H1 (cell line): ENCODE results near the gene OSTN. TPM values are rescaled to one million over a fixed set of nuclear protein-coding genes. Genes with fewer than 3 reads are reported as not detected.

Experiments
- CTCF ChIA-PET: fragments of 300-600 bp; sonication (Branson Sonifier 250); formaldehyde crosslinking; loops from one replicate; lab custom pipeline; 2021; ENCODE audit not compliant: partially characterized antibody; lab: Charles Lee
- POLR2A ChIA-PET: fragments of 300-600 bp; sonication (Branson Sonifier 250); formaldehyde crosslinking; loops from one replicate; lab custom pipeline; 2021; ENCODE audit warnings: inconsistent platforms; ENCODE audit not compliant: partially characterized antibody; lab: Charles Lee
- DNase-seq, 2 experiments: peaks; one replicate each; pipeline versions ENCODE4 v3.0.0 to v3.0.0-alpha.2; 2010 to 2022; ENCODE audit warnings: low spot score in 2 of 2, low read depth in 1 of 2, mixed read lengths in 1 of 2
- FAIRE-seq: peaks from 2 replicates; lab custom pipeline; 2011; peaks lifted over from hg19 to GRCh38; lab: Jason Lieb, UNC
- H2AFZ ChIP-seq: 2 replicates; pipeline ENCODE4 v1.8.1; 2012; ENCODE audit warnings: low read length, inconsistent platforms
- H2AK5ac ChIP-seq: 2 replicates; pipeline ENCODE4 v1.6.1; 2013; ENCODE audit warnings: low read depth, low read length
- H2BK120ac ChIP-seq: replicated peaks from 2 replicates; pipeline ENCODE3; 2013; ENCODE audit warnings: low read depth, low read length, inconsistent platforms
- H2BK12ac ChIP-seq: 2 replicates; pipeline ENCODE4 v1.6.1; 2013; ENCODE audit warnings: low read depth, low read length
- H2BK15ac ChIP-seq: 2 replicates; pipeline ENCODE4 v1.6.1; 2013; ENCODE audit warnings: low read length
- H2BK20ac ChIP-seq: 2 replicates; pipeline ENCODE4 v1.6.1; 2013; ENCODE audit warnings: low read length
- H2BK5ac ChIP-seq: 2 replicates; pipeline ENCODE4 v1.6.1; 2013; ENCODE audit warnings: low read depth, low read length
- H3K14ac ChIP-seq: 2 replicates; pipeline ENCODE4 v1.6.1; 2013; ENCODE audit warnings: inconsistent platforms; ENCODE audit not compliant: insufficient read length
- H3K18ac ChIP-seq: 2 replicates; pipeline ENCODE4 v1.6.1; 2013; ENCODE audit warnings: low read length; ENCODE audit errors: extremely low read depth
- H3K23ac ChIP-seq: 2 replicates; pipeline ENCODE4 v1.6.1; 2013; ENCODE audit warnings: inconsistent platforms; ENCODE audit not compliant: insufficient read length
- H3K23me2 ChIP-seq: 2 replicates; pipeline ENCODE4 v1.6.1; 2013; ENCODE audit warnings: low read depth, low read length
- H3K27ac ChIP-seq: 2 replicates; pipeline ENCODE4 v1.6.1; 2011; ENCODE audit warnings: low read depth, low read length, inconsistent platforms
- H3K27me3 ChIP-seq, 4 experiments: replicated peaks in 1 of 4; 1 replicate in 1 of 4; 2 replicates in 3 of 4; pipeline versions ENCODE4 v1.6.1 to v1.8.1; 2011 to 2013; ENCODE audit warnings: low read length in 3 of 4, mild to moderate bottlenecking in 3 of 4, inconsistent platforms in 2 of 4, mixed read lengths in 2 of 4, moderate library complexity in 1 of 4; ENCODE audit not compliant: control insufficient read depth in 3 of 4, insufficient read depth in 3 of 4; ENCODE audit errors: extremely low read depth in 1 of 4
- H3K36me3 ChIP-seq, 4 experiments: 2 replicates each; pipeline versions ENCODE4 v1.6.1 to v1.8.1; 2011 to 2013; ENCODE audit warnings: mild to moderate bottlenecking in 4 of 4, low read length in 3 of 4, moderate library complexity in 2 of 4, control low read depth in 1 of 4, inconsistent platforms in 1 of 4; ENCODE audit not compliant: insufficient read depth in 4 of 4, control insufficient read depth in 2 of 4
- H3K4ac ChIP-seq: replicated peaks from 2 replicates; pipeline ENCODE3; 2013; ENCODE audit warnings: low read length, low read depth, mixed read lengths, inconsistent platforms; ENCODE audit not compliant: insufficient read length
- H3K4me1 ChIP-seq, 4 experiments: replicated peaks in 1 of 4; 1 replicate in 1 of 4; 2 replicates in 3 of 4; pipeline versions ENCODE4 v1.6.1 to v1.8.1; 2011 to 2013; ENCODE audit warnings: low read length in 3 of 4, inconsistent platforms in 2 of 4, mixed read lengths in 1 of 4; ENCODE audit not compliant: insufficient read depth in 4 of 4, control insufficient read depth in 3 of 4
- H3K4me2 ChIP-seq, 2 experiments: 2 replicates each; pipeline versions ENCODE4 v1.6.1 to v1.8.1; 2011 to 2013; ENCODE audit warnings: low read depth in 2 of 2, low read length in 2 of 2, control low read depth in 1 of 2, inconsistent platforms in 1 of 2, mild to moderate bottlenecking in 1 of 2; ENCODE audit not compliant: insufficient read depth in 1 of 2
- H3K4me3 ChIP-seq, 4 experiments: fragments of 200-600, 300-600 bp in 1 of 4; sonication (generic), shearing (Covaris generic), sonication (Bioruptor Twin) in 1 of 4; 2 replicates each; pipeline versions ENCODE4 v1.5.1 to v1.8.1; 2011 to 2016; ENCODE audit warnings: low read length in 4 of 4, low read depth in 3 of 4, control low read depth in 2 of 4, inconsistent platforms in 2 of 4, mild to moderate bottlenecking in 2 of 4, mixed read lengths in 1 of 4, moderate library complexity in 1 of 4; ENCODE audit not compliant: insufficient read depth in 2 of 4; ENCODE audit errors: extremely low read depth in 1 of 4
- H3K56ac ChIP-seq: replicated peaks from 2 replicates; pipeline ENCODE3; 2013; ENCODE audit warnings: low read depth, mild to moderate bottlenecking, mixed read lengths, low read length, inconsistent platforms; ENCODE audit not compliant: insufficient read length
- H3K79me1 ChIP-seq: 2 replicates; pipeline ENCODE4 v1.6.1; 2013; ENCODE audit warnings: low read depth, low read length, control low read depth
- H3K79me2 ChIP-seq, 2 experiments: 2 replicates each; pipeline versions ENCODE4 v1.6.1 to v1.8.1; 2012 to 2013; ENCODE audit warnings: low read length in 2 of 2, mild to moderate bottlenecking in 2 of 2, inconsistent platforms in 1 of 2; ENCODE audit not compliant: insufficient read depth in 2 of 2, control insufficient read depth in 1 of 2
- H3K9ac ChIP-seq, 4 experiments: replicated peaks in 1 of 4; 1 replicate in 1 of 4; 2 replicates in 3 of 4; pipeline versions ENCODE4 v1.6.1 to v1.8.1; 2011 to 2013; ENCODE audit warnings: low read depth in 3 of 4, low read length in 3 of 4, control low read depth in 2 of 4, mild to moderate bottlenecking in 2 of 4, moderate library complexity in 2 of 4, inconsistent platforms in 1 of 4; ENCODE audit errors: extremely low read depth in 1 of 4
- H3K9me3 ChIP-seq, 2 experiments: 2 replicates each; pipeline versions ENCODE4 v1.6.1 to v1.8.1; 2012 to 2013; ENCODE audit warnings: mild to moderate bottlenecking in 2 of 2, moderate library complexity in 2 of 2, control low read depth in 1 of 2, inconsistent platforms in 1 of 2, low read depth in 1 of 2, low read length in 1 of 2, mixed read lengths in 1 of 2; ENCODE audit not compliant: insufficient read depth in 2 of 2
- H4K20me1 ChIP-seq, 2 experiments: replicated peaks in 1 of 2; 2 replicates each; pipeline versions ENCODE3 to v1.8.1; 2011 to 2013; ENCODE audit warnings: inconsistent platforms in 2 of 2, low read length in 2 of 2, mild to moderate bottlenecking in 1 of 2; ENCODE audit not compliant: insufficient read depth in 2 of 2, control insufficient read depth in 1 of 2
- H4K5ac ChIP-seq: 2 replicates; pipeline ENCODE4 v1.6.1; 2013; ENCODE audit warnings: low read length, low read depth, mixed read lengths, inconsistent platforms; ENCODE audit not compliant: insufficient read length
- H4K8ac ChIP-seq: 2 replicates; pipeline ENCODE4 v1.8.0; 2013; ENCODE audit warnings: mild to moderate bottlenecking, moderate library complexity, low read length, inconsistent platforms; ENCODE audit not compliant: insufficient read depth; ENCODE audit errors: extremely low read depth
- H4K91ac ChIP-seq: replicated peaks from 2 replicates; pipeline ENCODE3; 2013; ENCODE audit warnings: low read length, mixed read lengths, inconsistent platforms; ENCODE audit not compliant: insufficient read length
- ATF3 ChIP-seq: IDR thresholded peaks from 2 replicates; pipeline ENCODE4 v1.6.1; 2011; ENCODE audit warnings: low read depth, mild to moderate bottlenecking, low read length; ENCODE audit not compliant: insufficient read depth
- BCL11A ChIP-seq, 2 experiments: IDR thresholded peaks; one replicate each; pipeline ENCODE4 v1.6.1; 2011; ENCODE audit warnings: low read depth in 2 of 2, low read length in 2 of 2, mild to moderate bottlenecking in 2 of 2
- CBX5 ChIP-seq: fragments of 300-800, 300-1000 bp; sonication (generic); IDR thresholded peaks from 2 replicates; pipeline ENCODE4 v1.7.1; 2016; ENCODE audit warnings: antibody characterized with exemption, low read length, low read depth
- CHD2 ChIP-seq: IDR thresholded peaks from 2 replicates; pipeline ENCODE4 v1.6.1; 2012; ENCODE audit warnings: low read length, improper control_type of control experiment
- CREB1 ChIP-seq: IDR thresholded peaks from 2 replicates; pipeline ENCODE4 v1.6.1; 2012; ENCODE audit warnings: inconsistent platforms
- E2F6 ChIP-seq: IDR thresholded peaks from 2 replicates; pipeline ENCODE4 v1.6.1; 2012; ENCODE audit warnings: inconsistent platforms
- EGR1 ChIP-seq: IDR thresholded peaks from 2 replicates; pipeline ENCODE4 v1.6.1; 2011; ENCODE audit warnings: low read depth, low read length, borderline replicate concordance
- FOSL1 ChIP-seq: IDR thresholded peaks from 2 replicates; pipeline ENCODE4 v1.6.1; 2011; ENCODE audit warnings: mild to moderate bottlenecking, low read depth, low read length, moderate library complexity; ENCODE audit not compliant: insufficient read depth
- KDM1A ChIP-seq: fragments of 200-600, 300-600 bp; sonication (generic); IDR thresholded peaks from 2 replicates; pipeline ENCODE4 v1.7.1; 2016; ENCODE audit warnings: mild to moderate bottlenecking, low read length, borderline replicate concordance
- KDM5A ChIP-seq: fragments of 200-600 bp; IDR thresholded peaks from 2 replicates; pipeline ENCODE4 v1.7.1; 2012; ENCODE audit warnings: mild to moderate bottlenecking, low read length, inconsistent platforms, mixed read lengths
- POLR2A ChIP-seq, 2 experiments: IDR thresholded peaks; 1 replicate in 1 of 2; 2 replicates in 1 of 2; pipeline ENCODE4 v1.6.1; 2011; ENCODE audit warnings: low read depth in 2 of 2, low read length in 2 of 2, mild to moderate bottlenecking in 2 of 2; ENCODE audit errors: control extremely low read depth in 1 of 2
- RFX5 ChIP-seq: IDR thresholded peaks from 2 replicates; pipeline ENCODE4 v1.6.1; 2011; ENCODE audit warnings: low read depth, low read length, improper control_type of control experiment, borderline replicate concordance
- SAP30 ChIP-seq: fragments of 300-600 bp; sonication (generic); IDR thresholded peaks from 2 replicates; pipeline ENCODE4 v1.7.1; 2012; ENCODE audit warnings: low read length, moderate library complexity, mild to moderate bottlenecking, inconsistent platforms; ENCODE audit not compliant: insufficient read depth, insufficient replicate concordance
- SIRT6 ChIP-seq: IDR thresholded peaks from one replicate; pipeline ENCODE4 v1.7.1; 2012; ENCODE audit warnings: low read length, inconsistent platforms
- SP2 ChIP-seq: IDR thresholded peaks from 2 replicates; pipeline ENCODE4 v1.6.1; 2012; ENCODE audit warnings: mild to moderate bottlenecking, low read length, inconsistent platforms
- TAF1 ChIP-seq: IDR thresholded peaks from 2 replicates; pipeline ENCODE4 v1.6.1; 2011; ENCODE audit warnings: mild to moderate bottlenecking, low read depth, low read length
- polyA plus RNA-seq, 7 experiments: library from polyadenylated mRNA; depleted of rRNA in 3 of 7; stranded (reverse) in 5 of 7; unstranded in 2 of 7; fragments of >200 nt in 5 of 7; fragments of 200-250 nt in 2 of 7; gene quantifications; 1 replicate in 5 of 7; 2 replicates in 1 of 7; 4 replicates in 1 of 7; pipeline versions ENCODE4 v1.2.1 to v1.2.3, GENCODE V29; 2011 to 2013; ENCODE audit warnings: missing spikeins in 2 of 7, mixed read lengths in 2 of 7
- total RNA-seq: library from RNA; stranded (reverse); fragmentation: NEBNext Ultra II Directional; extraction: Animal tissue kit (Norgen Biotek cat#: 25700); gene quantifications from 2 replicates; pipeline ENCODE4 v1.2.1, GENCODE V29; 2021

The OSTN gene
- total and polyA plus RNA-seq, 2 of the 8 experiments (the other 6 are each of a cell fraction or from before 2014, with no cell fraction given), result not detected

- no peak overlapping the region for H3K4me3 ChIP-seq
- ChIA-PET POLR2A (no interaction called here), CTCF (interaction anchor here (1.0 kb wide), 1 partner anchor 11 kb away, joined by 3 read pairs; no protein-coding TSS in a partner anchor)
- no peak for TF ChIP-seq RFX5
- TF ChIP-seq SIRT6, result no peak
- TF ChIP-seq SP2, result no peak
- TF ChIP-seq CREB1, result no peak
- TF ChIP-seq ATF3, result no peak
- no peak for TF ChIP-seq EGR1
- TF ChIP-seq CHD2, result no peak
- no peak for TF ChIP-seq FOSL1
- no peak for TF ChIP-seq BCL11A (IDR thresholded peaks at IDR 0.05; ENCODE audit: low read depth in 2 of 2, low read length in 2 of 2)
- no peak for TF ChIP-seq CBX5
- no peak for TF ChIP-seq E2F6
- TF ChIP-seq KDM1A, result no peak
- TF ChIP-seq TAF1, result no peak
- no peak for TF ChIP-seq POLR2A (IDR thresholded peaks at IDR 0.05; ENCODE audit: control extremely low read depth in 1 of 2, low read depth in 2 of 2, low read length in 2 of 2)
- no peak for TF ChIP-seq KDM5A
- no peak for TF ChIP-seq SAP30
Observed at GRCh38 chr3:191169566-191169965, 29.5 kb upstream of the OSTN start.

More at GRCh38 chr3:191169566-191169965, 29.5 kb upstream of the OSTN start:
- no peak overlapping the region for H3K14ac ChIP-seq
- H3K4ac ChIP-seq, result no peak overlapping the region
- H3K23ac ChIP-seq, result no peak overlapping the region
- H3K4me1 ChIP-seq, result no peaks in the 10 kb centered on the region
- no peaks in the 10 kb centered on the region; the same call in 1 of the 2 replicates for H3K23me2 ChIP-seq
- FAIRE-seq, result no peak
- H3K27me3 ChIP-seq, result no peaks in the 10 kb centered on the region
- no peak overlapping the region for H3K27ac ChIP-seq
- H2BK5ac ChIP-seq, result no peak overlapping the region
- no peaks in the 10 kb centered on the region for H4K20me1 ChIP-seq
- no peak overlapping the region for H2AFZ ChIP-seq
- H4K8ac ChIP-seq, result no peak overlapping the region
- no peaks in the 10 kb centered on the region for H3K36me3 ChIP-seq
- no peaks in the 10 kb centered on the region for H3K9me3 ChIP-seq
- no peak overlapping the region for H2BK15ac ChIP-seq
- no peak overlapping the region for H3K4me2 ChIP-seq
- no peaks in the 10 kb centered on the region for H3K79me1 ChIP-seq
- H2BK120ac ChIP-seq, result no peak overlapping the region
- H2AK5ac ChIP-seq, result no peak overlapping the region
- H3K18ac ChIP-seq, result no peak overlapping the region
- H2BK12ac ChIP-seq, result no peak overlapping the region
- no peaks in the 10 kb centered on the region for H3K79me2 ChIP-seq
- no peak overlapping the region for H3K9ac ChIP-seq
- H4K91ac ChIP-seq, result no peak overlapping the region
- no peak overlapping the region for H2BK20ac ChIP-seq
- H3K56ac ChIP-seq, result no peak overlapping the region
- DNase-seq, result no peak
- H4K5ac ChIP-seq, result no peak overlapping the region
